Measurements from ENCODE around the gene GLT6D1.

The GLT6D1 gene

DNA sequence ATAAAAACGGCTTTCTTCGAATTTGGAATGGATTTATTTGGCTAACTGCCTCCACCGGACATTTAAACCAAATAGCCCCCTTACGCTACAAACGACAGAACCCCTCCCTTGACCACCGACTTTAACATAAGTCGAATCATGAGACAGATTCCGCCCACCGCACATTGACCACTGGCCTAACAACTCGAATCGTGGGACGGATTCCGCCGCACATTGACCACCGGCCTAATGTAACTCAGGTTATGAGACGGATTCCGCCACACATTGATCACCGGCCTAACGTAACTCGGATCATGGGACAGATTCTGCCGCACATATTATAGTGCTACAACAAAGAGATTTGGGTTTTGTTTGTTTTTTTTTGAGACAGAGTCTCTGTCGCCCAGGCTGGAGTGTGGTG is 21.1 kb upstream of the GLT6D1 start:
- no peak for DNase-seq (ENCODE audit: low read depth)
- no peak for TF ChIP-seq CTCF (conservative IDR thresholded peaks at IDR 0.05; ENCODE audit: low read depth, low read length)
- H3K4me3 ChIP-seq (ENCODE audit: low read length), result no peak overlapping the region

DNA sequence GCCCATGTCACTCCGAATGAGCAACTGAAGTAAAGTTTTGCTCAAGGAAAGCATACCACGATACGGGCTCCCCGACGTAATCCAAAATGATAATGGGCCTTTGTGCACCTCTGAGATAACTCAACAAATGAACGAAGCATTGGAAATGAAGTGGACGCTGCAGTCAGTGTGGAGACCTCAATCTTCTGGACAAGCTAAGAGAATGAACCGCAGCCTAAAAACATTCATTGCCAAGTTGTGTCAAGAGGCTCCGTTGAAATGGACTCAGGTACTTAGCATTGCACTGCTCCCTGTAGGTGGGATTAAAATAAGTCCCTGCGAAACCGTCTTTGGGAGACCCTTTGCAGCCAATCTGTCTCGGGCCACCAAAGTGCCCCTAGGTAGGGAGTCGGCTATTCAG is 19.9 kb upstream of the GLT6D1 start:
- DNase-seq (ENCODE audit: low read depth), result no peak
- no peak for TF ChIP-seq CTCF (conservative IDR thresholded peaks at IDR 0.05; ENCODE audit: low read depth, low read length)
- H3K4me3 ChIP-seq (ENCODE audit: low read length), result no peak overlapping the region

- TF ChIP-seq CTCF (conservative IDR thresholded peaks at IDR 0.05; ENCODE audit: low read depth, low read length), result no peak
- no peak for DNase-seq (ENCODE audit: low read depth)
Observed at GRCh38 chr9:135657416-135657815, 18.1 kb upstream of the GLT6D1 start.

DNA sequence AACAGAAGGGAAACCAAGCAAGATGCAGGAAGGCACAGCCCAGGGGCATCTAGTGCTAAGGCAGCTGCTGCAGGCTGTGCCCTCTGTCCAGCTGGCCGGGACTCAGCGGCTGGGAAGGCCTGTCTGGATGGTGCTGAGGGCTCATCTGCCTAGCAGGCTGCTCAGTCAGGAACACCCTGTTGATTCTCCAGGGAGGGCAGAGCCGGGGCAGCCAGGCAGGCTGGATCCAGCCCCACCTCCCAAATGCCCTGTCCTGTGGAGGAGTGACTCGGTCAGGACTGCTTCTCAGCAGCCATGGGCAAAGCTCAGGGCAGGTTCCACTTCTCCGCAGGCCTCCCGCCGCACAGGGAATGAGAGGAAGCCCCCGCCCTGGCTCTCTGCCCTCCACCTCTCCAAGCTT is 16.0 kb upstream of the GLT6D1 start:
- DNase-seq (ENCODE audit: low read depth), result no peak
- TF ChIP-seq CTCF (conservative IDR thresholded peaks at IDR 0.05; ENCODE audit: low read depth, low read length), result no peak
- no peak overlapping the region for H3K4me3 ChIP-seq (ENCODE audit: low read length)

More at GRCh38 chr9:135657416-135657815, 18.1 kb upstream of the GLT6D1 start:
- H3K4me3 ChIP-seq (ENCODE audit: low read length), result no peak overlapping the region

DNA sequence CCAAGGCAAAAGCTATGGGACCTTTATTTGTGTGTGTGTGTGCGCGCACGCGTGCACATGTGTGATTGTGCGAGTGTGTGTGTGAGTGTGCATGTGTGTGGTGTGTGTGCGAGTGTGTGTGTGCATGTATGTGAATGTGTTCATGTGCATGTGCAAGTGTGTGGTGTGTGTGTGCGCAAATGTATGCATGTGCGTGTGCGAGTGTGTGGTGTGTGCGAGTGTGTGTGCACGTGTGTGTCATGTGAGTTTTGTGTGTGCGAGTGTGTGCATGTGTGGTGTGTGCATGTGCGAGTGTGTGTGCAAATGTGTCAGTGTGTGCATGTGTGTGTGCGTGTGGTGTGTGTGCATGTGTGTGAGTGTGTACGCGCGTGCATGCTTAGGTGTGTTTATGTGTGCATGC is 11.1 kb upstream of the GLT6D1 start:
- H3K4me3 ChIP-seq (ENCODE audit: low read length), result no peak overlapping the region
- DNase-seq (ENCODE audit: low read depth), result no peak
- TF ChIP-seq CTCF (conservative IDR thresholded peaks at IDR 0.05; ENCODE audit: low read depth, low read length), result no peak

DNA sequence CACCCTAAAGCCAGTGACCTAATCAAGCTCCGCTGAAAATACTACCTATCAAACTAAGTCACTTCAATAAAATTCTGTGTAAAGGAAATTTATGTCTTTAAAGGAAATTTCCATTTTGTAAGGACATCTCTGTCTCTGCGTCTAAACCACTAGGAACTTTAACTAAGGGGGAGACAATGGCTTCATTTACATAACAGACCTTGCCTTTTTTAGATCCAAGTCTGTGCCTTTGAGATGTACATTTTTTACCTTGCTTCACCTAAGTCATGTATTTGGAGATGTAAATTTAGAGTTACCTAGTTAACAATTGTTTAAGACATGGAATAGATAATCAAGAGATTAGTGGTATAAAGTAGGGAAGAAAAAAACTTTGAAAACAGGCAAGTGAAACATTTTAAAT is 10.2 kb upstream of the GLT6D1 start:
- no peak overlapping the region for H3K4me3 ChIP-seq (ENCODE audit: low read length)
- TF ChIP-seq CTCF (conservative IDR thresholded peaks at IDR 0.05; ENCODE audit: low read depth, low read length), result no peak
- no peak for DNase-seq (ENCODE audit: low read depth)

- no peak for DNase-seq (ENCODE audit: low read depth)
- H3K4me3 ChIP-seq (ENCODE audit: low read length), result no peak overlapping the region
- no peak for TF ChIP-seq CTCF (conservative IDR thresholded peaks at IDR 0.05; ENCODE audit: low read depth, low read length)
Observed at GRCh38 chr9:135648494-135649410, 9.4 kb upstream of the GLT6D1 start.

Measured in retinal pigment epithelial cell (primary cell).